ENCODE results near the gene PTH2R. TPM values are rescaled to one million over a fixed set of nuclear protein-coding genes. Genes with fewer than 3 reads are reported as not detected.

PTH2R gene
- total RNA-seq, 4 donors from 2014 or later = not detected

DNA sequence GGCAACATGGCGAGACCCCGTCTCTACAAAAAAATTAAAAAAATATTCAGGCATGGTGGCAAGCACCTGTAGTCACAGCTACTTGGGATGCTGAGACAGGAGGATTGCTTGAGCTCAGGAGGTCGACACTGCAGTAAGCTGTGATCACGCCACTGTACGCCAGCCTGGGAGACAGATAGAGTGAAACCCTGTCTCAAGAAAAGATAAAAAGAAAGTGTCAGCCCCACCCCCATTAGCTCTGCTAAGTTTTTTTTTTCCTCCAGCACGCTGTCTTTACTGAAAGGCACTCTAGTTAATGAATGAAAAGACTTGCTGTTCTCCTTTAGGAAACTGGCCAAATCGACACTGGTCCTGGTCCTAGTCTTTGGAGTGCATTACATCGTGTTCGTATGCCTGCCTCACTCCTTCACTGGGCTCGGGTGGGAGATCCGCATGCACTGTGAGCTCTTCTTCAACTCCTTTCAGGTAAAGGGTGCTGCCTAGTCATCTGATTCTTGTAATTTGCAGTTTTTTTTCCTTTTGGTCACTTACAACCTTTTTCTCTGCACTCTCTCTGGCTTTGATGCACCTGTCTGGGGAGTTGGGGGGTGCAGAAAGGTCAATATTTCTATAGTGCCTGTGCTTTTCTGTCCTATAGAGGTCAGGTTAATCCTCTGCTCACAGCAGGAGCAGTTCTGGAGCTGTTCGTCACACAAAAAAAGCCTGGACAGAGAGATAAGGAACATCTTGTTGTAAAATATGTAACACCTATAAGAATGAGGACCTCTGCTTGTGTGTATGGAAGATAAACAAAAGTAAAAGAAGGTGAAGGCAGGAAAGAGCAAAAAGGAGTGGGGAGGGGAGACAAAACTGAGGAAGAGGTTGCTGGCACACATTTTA, 82.3 kb downstream of the PTH2R start:
- H3K4me3 ChIP-seq = no peak overlapping the region
- H3K27ac ChIP-seq = no peak overlapping the region
- TF ChIP-seq POLR2A (IDR thresholded peaks at IDR 0.05) (no peak), EP300 (IDR thresholded peaks at IDR 0.05; ENCODE audit: low read depth) (no peak), POLR2AphosphoS5 (IDR thresholded peaks at IDR 0.05) (no peak)
- TF ChIP-seq, protein P1, sequence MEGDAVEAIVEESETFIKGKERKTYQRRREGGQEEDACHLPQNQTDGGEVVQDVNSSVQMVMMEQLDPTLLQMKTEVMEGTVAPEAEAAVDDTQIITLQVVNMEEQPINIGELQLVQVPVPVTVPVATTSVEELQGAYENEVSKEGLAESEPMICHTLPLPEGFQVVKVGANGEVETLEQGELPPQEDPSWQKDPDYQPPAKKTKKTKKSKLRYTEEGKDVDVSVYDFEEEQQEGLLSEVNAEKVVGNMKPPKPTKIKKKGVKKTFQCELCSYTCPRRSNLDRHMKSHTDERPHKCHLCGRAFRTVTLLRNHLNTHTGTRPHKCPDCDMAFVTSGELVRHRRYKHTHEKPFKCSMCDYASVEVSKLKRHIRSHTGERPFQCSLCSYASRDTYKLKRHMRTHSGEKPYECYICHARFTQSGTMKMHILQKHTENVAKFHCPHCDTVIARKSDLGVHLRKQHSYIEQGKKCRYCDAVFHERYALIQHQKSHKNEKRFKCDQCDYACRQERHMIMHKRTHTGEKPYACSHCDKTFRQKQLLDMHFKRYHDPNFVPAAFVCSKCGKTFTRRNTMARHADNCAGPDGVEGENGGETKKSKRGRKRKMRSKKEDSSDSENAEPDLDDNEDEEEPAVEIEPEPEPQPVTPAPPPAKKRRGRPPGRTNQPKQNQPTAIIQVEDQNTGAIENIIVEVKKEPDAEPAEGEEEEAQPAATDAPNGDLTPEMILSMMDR (IDR thresholded peaks at IDR 0.05) = no peak
- no peaks in the 10 kb centered on the region for H3K27me3 ChIP-seq
- H3K4me1 ChIP-seq = peaks cover 0 to 10% (median 0%) of the 10 kb centered on the region in 4 donors
- 33 to 58% methylated on average over 3 to 12 of the region's 12 CpGs for WGBS, 2 donors (ENCODE audit: low coverage in 1 of 2)
- intact Hi-C loops (cut with DNase I; ENCODE audit: low total_unique reads) (no loop called here), in situ Hi-C loops (cut with MboI; ENCODE audit: low pct_ligation_motif_present in 1 of 4, low pct_unique_long_range_greater_than_20kb in 1 of 4, low sequenced_read_pairs in 3 of 4) (no loop called here)
- no peak for DNase-seq
- H3K36me3 ChIP-seq = no peaks in the 10 kb centered on the region
- no peaks in the 10 kb centered on the region for H3K9me3 ChIP-seq

DNA sequence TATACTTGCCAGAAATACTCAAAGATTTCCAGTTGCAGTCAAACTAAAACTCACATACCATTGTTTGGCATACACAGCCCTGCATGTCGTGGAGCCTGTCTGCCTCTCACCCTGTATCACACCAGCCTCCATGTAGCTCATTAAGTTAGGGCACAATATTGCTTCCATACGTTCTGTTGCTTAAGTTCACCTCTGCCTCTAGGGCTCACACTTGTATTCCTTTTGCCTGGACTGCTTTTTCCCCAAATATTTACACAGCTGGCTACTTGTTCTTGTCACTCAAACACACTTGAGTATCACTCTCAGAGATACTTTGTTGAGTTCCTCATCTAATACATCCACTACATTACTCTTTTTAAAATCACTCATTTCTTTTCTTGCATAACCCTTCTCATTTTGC, 83.1 kb downstream of the PTH2R start:
- intact Hi-C loops (cut with DNase I; ENCODE audit: low total_unique reads) = no loop called here
- no peak overlapping the region for H3K27ac ChIP-seq
- 21 to 41% methylated on average over 2 of the region's 2 CpGs for WGBS, 2 donors (ENCODE audit: low coverage in 1 of 2)
- in situ Hi-C loops (cut with MboI; ENCODE audit: low pct_ligation_motif_present in 1 of 4, low pct_unique_long_range_greater_than_20kb in 1 of 4, low sequenced_read_pairs in 3 of 4) = no loop called here
- no peak for DNase-seq
- no peak overlapping the region for H3K4me3 ChIP-seq
- H3K9me3 ChIP-seq = no peaks in the 10 kb centered on the region
- H3K4me1 ChIP-seq = peaks cover 0 to 10% (median 0%) of the 10 kb centered on the region in 4 donors
- no peaks in the 10 kb centered on the region for H3K36me3 ChIP-seq
- no peaks in the 10 kb centered on the region for H3K27me3 ChIP-seq
- TF ChIP-seq POLR2AphosphoS5 (IDR thresholded peaks at IDR 0.05) (no peak), EP300 (IDR thresholded peaks at IDR 0.05; ENCODE audit: low read depth) (no peak), POLR2A (IDR thresholded peaks at IDR 0.05) (no peak)
- TF ChIP-seq, protein P1 (IDR thresholded peaks at IDR 0.05) = no peak

DNA sequence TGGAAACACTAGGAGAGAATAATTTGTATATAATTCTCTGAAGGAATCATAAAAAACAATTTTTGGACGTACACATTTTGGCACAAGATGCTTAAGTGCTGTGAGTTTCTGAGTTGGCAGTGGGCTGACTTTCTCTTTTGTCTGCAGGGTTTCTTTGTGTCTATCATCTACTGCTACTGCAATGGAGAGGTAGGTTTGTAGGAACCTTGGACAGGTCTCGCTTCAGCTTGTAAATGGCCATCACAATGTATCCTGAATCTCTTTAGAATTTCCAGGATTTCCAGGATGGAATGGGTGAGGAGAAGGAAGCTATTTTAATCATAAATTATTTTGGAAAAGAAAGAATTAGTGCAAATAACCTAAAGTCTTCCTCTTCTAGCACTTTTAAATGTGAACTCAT, 83.9 kb downstream of the PTH2R start:
- no peak overlapping the region for H3K4me3 ChIP-seq
- H3K27ac ChIP-seq = no peak overlapping the region
- in situ Hi-C loops (cut with MboI; ENCODE audit: low pct_ligation_motif_present in 1 of 4, low pct_unique_long_range_greater_than_20kb in 1 of 4, low sequenced_read_pairs in 3 of 4) (no loop called here), intact Hi-C loops (cut with DNase I; ENCODE audit: low total_unique reads) (no loop called here)
- peaks cover 0 to 10% (median 0%) of the 10 kb centered on the region in 4 donors for H3K4me1 ChIP-seq
- 54 to 63% methylated on average over 2 of the region's 2 CpGs for WGBS, 2 donors (ENCODE audit: low coverage in 1 of 2)
- no peaks in the 10 kb centered on the region for H3K9me3 ChIP-seq
- no peaks in the 10 kb centered on the region for H3K36me3 ChIP-seq
- DNase-seq = no peak
- H3K27me3 ChIP-seq = no peaks in the 10 kb centered on the region
- no peak for TF ChIP-seq POLR2A (IDR thresholded peaks at IDR 0.05)
- TF ChIP-seq POLR2AphosphoS5 (IDR thresholded peaks at IDR 0.05) = no peak
- no peak for TF ChIP-seq EP300 (IDR thresholded peaks at IDR 0.05; ENCODE audit: low read depth)
- TF ChIP-seq, protein P1 (IDR thresholded peaks at IDR 0.05) = no peak

DNA sequence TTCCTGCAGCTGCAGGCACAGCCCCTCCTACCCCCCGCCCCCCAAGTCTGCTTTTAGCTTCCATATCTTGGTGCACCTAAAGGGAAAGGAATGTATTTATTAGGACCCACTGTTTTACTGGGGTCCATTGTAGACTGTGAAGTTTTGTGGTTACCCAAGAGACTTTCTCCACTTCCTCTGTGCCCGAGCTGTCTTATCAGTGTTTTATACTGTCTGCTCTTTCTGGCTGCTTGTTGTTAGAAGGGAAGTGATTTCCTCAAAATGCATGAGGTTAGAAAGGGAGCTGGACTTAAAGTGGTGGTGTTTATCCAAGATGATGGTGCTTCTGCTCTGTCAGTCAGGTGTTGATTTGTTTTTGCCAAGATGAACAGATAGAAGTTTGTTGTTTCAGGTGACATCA, 85.0 kb downstream of the PTH2R start:
- Histone ChIP-seq H3K27ac (no peak overlapping the region), H3K4me1 (peaks cover 0 to 10% (median 0%) of the 10 kb centered on the region in 4 donors), H3K4me3 (no peak overlapping the region), H3K9me3 (no peaks in the 10 kb centered on the region), H3K27me3 (no peaks in the 10 kb centered on the region), H3K36me3 (no peaks in the 10 kb centered on the region)
- intact Hi-C loops (cut with DNase I; ENCODE audit: low total_unique reads) = no loop called here
- WGBS, 2 donors (ENCODE audit: low coverage in 1 of 2) = 40 to 52% methylated on average over 2 of the region's 2 CpGs
- in situ Hi-C loops (cut with MboI; ENCODE audit: low pct_ligation_motif_present in 1 of 4, low pct_unique_long_range_greater_than_20kb in 1 of 4, low sequenced_read_pairs in 3 of 4) = no loop called here
- no peak for TF ChIP-seq POLR2A (IDR thresholded peaks at IDR 0.05)
- no peak for TF ChIP-seq POLR2AphosphoS5 (IDR thresholded peaks at IDR 0.05)
- TF ChIP-seq, protein P1 (IDR thresholded peaks at IDR 0.05) = no peak
- no peak for TF ChIP-seq EP300 (IDR thresholded peaks at IDR 0.05; ENCODE audit: low read depth)
- DNase-seq = no peak
